GM12878 (cell line): Measurements from ENCODE around the gene EXD3. TPM values are rescaled to one million over a fixed set of nuclear protein-coding genes. Genes with fewer than 3 reads are reported as not detected.

Experiments used
- ATAC-seq: fragments of 200-7000 bp; cut with Tn5 transposase; 3 replicates; pipeline ENCODE4 v1.9.1; 2020; ENCODE audit warnings: mild to moderate bottlenecking, moderate library complexity
- BruUV-seq: library from RNA; stranded (reverse); fragments of 400-500 nt; replicated peaks from 2 replicates; lab custom pipeline; 2021; lab: Mats Ljungman, UMichigan
- CTCF ChIA-PET: fragments of 300-600 bp; sonication (Branson Sonifier 250); formaldehyde crosslinking; extraction: SDS; loops from one replicate; lab custom pipeline; 2021; ENCODE audit warnings: inconsistent platforms; lab: Yijun Ruan, JAX
- POLR2A ChIA-PET: fragments of 350-600 bp; formaldehyde crosslinking; extraction: SDS; loops from one replicate; lab custom pipeline; 2021; ENCODE audit warnings: inconsistent platforms; lab: Charles Lee
- RAD21 ChIA-PET: fragments of 300-600 bp; sonication (Branson Sonifier 250); formaldehyde crosslinking; loops from one replicate; lab custom pipeline; 2023; ENCODE audit warnings: antibody characterized with exemption; ENCODE audit not compliant: unreplicated experiment; lab: Charles Lee
- SMC1A ChIA-PET: fragments of 300-600 bp; sonication (Branson Sonifier 250); formaldehyde crosslinking; loops from one replicate; lab custom pipeline; 2023; ENCODE audit not compliant: unreplicated experiment, uncharacterized antibody; lab: Charles Lee
- DNase-seq: peaks from one replicate; pipeline ENCODE4 v3.0.0-alpha.2; 2011; ENCODE audit warnings: low read depth, low spot score
- FAIRE-seq: peaks from 3 replicates; lab custom pipeline; 2011; peaks lifted over from hg19 to GRCh38; lab: Jason Lieb, UNC
- H2AFZ ChIP-seq: 2 replicates; pipeline ENCODE4 v1.6.0; 2011; ENCODE audit warnings: low read depth, low read length, control low read depth; ENCODE audit not compliant: control insufficient read depth
- H3K27ac ChIP-seq: 2 replicates; pipeline ENCODE4 v1.5.1; 2011; ENCODE audit warnings: control low read depth; ENCODE audit not compliant: control insufficient read depth, insufficient read depth
- H3K27me3 ChIP-seq, 2 experiments: replicated peaks in 1 of 2; 2 replicates each; pipeline versions ENCODE4 v1.6.0 to v1.6.1; 2011; ENCODE audit warnings: low read length in 1 of 2; ENCODE audit not compliant: control insufficient read depth in 2 of 2, insufficient read depth in 2 of 2
- H3K36me3 ChIP-seq, 2 experiments: 2 replicates each; pipeline ENCODE4 v1.5.1; 2011; ENCODE audit warnings: low read length in 1 of 2; ENCODE audit not compliant: control insufficient read depth in 2 of 2, insufficient read depth in 2 of 2
- H3K4me1 ChIP-seq: 2 replicates; pipeline ENCODE4 v1.6.1; 2011; ENCODE audit warnings: mild to moderate bottlenecking, low read length, moderate library complexity, mixed read lengths; ENCODE audit not compliant: control insufficient read depth, insufficient read depth
- H3K4me2 ChIP-seq: 2 replicates; pipeline ENCODE4 v1.6.0; 2011; ENCODE audit warnings: control low read depth; ENCODE audit not compliant: control insufficient read depth, insufficient read depth
- H3K4me3 ChIP-seq: fragments of 200-600 bp; sonication (generic); 2 replicates; pipeline ENCODE4 v1.5.1; 2016
- H3K79me2 ChIP-seq: 2 replicates; pipeline ENCODE4 v1.6.0; 2011; ENCODE audit warnings: low read length; ENCODE audit not compliant: control insufficient read depth, insufficient read depth
- H3K9ac ChIP-seq: 2 replicates; pipeline ENCODE4 v1.8.0; 2011; ENCODE audit warnings: low read length, control low read depth, mixed read lengths; ENCODE audit not compliant: control insufficient read depth, insufficient read depth
- H3K9me3 ChIP-seq: replicated peaks from 3 replicates; pipeline ENCODE4 v1.5.1; 2011; ENCODE audit warnings: mild to moderate bottlenecking, low read length; ENCODE audit not compliant: control insufficient read depth, insufficient read depth
- H4K20me1 ChIP-seq: 2 replicates; pipeline ENCODE4 v1.6.0; 2011; ENCODE audit not compliant: control insufficient read depth, insufficient read depth
- EGR1 ChIP-seq, 2 experiments: IDR thresholded peaks; 1 replicate in 1 of 2; 2 replicates in 1 of 2; pipeline ENCODE4 v1.6.1; 2011 to 2012; ENCODE audit warnings: low read depth in 2 of 2, low read length in 2 of 2, borderline replicate concordance in 1 of 2, mild to moderate bottlenecking in 1 of 2, moderate library complexity in 1 of 2
- KLF5 ChIP-seq: fragments of 450-650 bp; IDR thresholded peaks from 2 replicates; pipeline ENCODE4 v1.6.1; 2014; ENCODE audit warnings: mild to moderate bottlenecking; ENCODE audit not compliant: partially characterized antibody
- LARP7 ChIP-seq: fragments of 450-650 bp; IDR thresholded peaks from 2 replicates; pipeline ENCODE4 v1.6.1; 2017; ENCODE audit warnings: mild to moderate bottlenecking
- PML ChIP-seq: IDR thresholded peaks from 2 replicates; pipeline ENCODE4 v1.6.1; 2012; ENCODE audit warnings: low read length, inconsistent platforms
- POLR2A ChIP-seq: IDR thresholded peaks from 2 replicates; pipeline ENCODE4 v1.6.1; 2011; ENCODE audit warnings: low read depth, mild to moderate bottlenecking, low read length
- RUNX3 ChIP-seq: IDR thresholded peaks from 2 replicates; pipeline ENCODE4 v1.6.1; 2012; ENCODE audit warnings: low read length, inconsistent platforms
- TCF7 ChIP-seq: IDR thresholded peaks from 2 replicates; pipeline ENCODE4 v1.6.1; 2014; ENCODE audit warnings: antibody characterized with exemption, borderline replicate concordance
- WGBS: methylation state at CpG from one replicate; pipeline ENCODE4 v1.1.6; 2016; ENCODE audit warnings: low lambda C conversion rate; ENCODE audit not compliant: insufficient replicate concordance, insufficient coverage; ENCODE audit errors: missing lambda C conversion rate; 5-methylcytosine and 5-hydroxymethylcytosine counted together
- in situ Hi-C: fragments of 300-500 bp; cut with MboI; formaldehyde crosslinking; loops from 9 replicates; pipeline ENCODE4 v1.14.3; 2018; ENCODE audit warnings: mixed read lengths
- intact Hi-C: fragments of 100-400 bp; cut with micrococcal nuclease; formaldehyde crosslinking; loops from one replicate; pipeline ENCODE4 v1.14.2; 2022; ENCODE audit not compliant: unreplicated experiment
- polyA plus RNA-seq, 11 experiments: library from polyadenylated mRNA; depleted of rRNA in 4 of 11; unstranded in 6 of 11; stranded (reverse) in 5 of 11; fragments of >200 nt; fragmentation: Nextera tagmentation in 4 of 11; fragmentation: Illumina TruSeq in 1 of 11; extraction: Ambion mirVana in 4 of 11; extraction: Trizol in 1 of 11; gene quantifications; 1 replicate in 1 of 11; 2 replicates in 10 of 11; pipeline versions ENCODE4 v1.2.1 to v1.2.3, GENCODE V29; 2011 to 2016; ENCODE audit warnings: inconsistent platforms in 2 of 11, missing spikeins in 2 of 11, low read depth in 1 of 11
- total RNA-seq, 4 experiments: library from RNA; depleted of rRNA in 3 of 4; stranded (reverse); fragments of >200 nt in 3 of 4; fragmentation: Illumina TruSeq in 1 of 4; extraction: Trizol in 1 of 4; gene quantifications; 2 replicates each; pipeline versions ENCODE4 v1.2.1 to v1.2.3, GENCODE V29; 2013 to 2021
- TF ChIP-seq, protein P1 (sequence below): fragments of 450-650 bp; IDR thresholded peaks from 2 replicates; pipeline ENCODE4 v1.6.1; 2018; ENCODE audit warnings: borderline replicate concordance, mild to moderate bottlenecking; ENCODE audit not compliant: partially characterized antibody

Gene EXD3
- total and polyA plus RNA-seq, 10 of the 15 experiments (the other 5 are each of a cell fraction or from before 2014, with no cell fraction given), result 0.21 to 7.1 (median 3.6) TPM

DNA sequence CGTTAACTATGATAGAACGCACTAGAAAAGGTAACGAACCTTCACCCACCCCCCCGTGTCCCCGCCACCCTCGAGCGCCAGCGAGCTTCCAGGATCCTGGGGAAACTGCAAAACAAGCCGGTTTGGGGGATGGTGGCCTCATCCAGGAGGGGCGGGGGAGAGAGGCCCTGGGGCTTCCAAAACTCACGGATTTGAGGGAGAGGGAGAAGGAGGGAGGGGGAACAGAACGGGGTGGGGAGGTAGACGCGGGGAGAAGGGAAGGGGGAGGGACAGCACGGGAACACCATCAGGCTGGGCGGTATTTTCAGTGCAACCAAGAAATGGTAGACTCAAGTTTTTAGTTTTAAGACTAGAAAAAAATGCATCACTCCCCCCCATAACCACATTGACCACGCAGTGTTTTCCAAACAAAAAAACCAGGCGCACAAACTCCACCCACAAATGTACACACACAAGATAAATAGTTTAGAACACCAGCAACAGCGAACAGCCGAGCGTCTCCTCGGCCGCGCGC lies 122.3 kb downstream of the EXD3 start:
- ChIA-PET POLR2A (interaction anchor here (0.7 to 2.2 kb wide), 2 partner anchors 16 to 671 kb away, joined by 3 to 19 read pairs; no protein-coding TSS in a partner anchor), CTCF (interaction anchor here (0.6 to 2.5 kb wide), 3 partner anchors 10 to 15 kb away, joined by 3 to 5 read pairs (median 5); no protein-coding TSS in a partner anchor), RAD21 (interaction anchor here (0.9 to 2.1 kb wide), 3 partner anchors 16 to 144 kb away, joined by 3 to 20 read pairs (median 6); partner anchors contain the start of gene TUBB4B), SMC1A (no interaction called here)
- DNase-seq (no peak), ATAC-seq (no peak), FAIRE-seq (no peak)
- peak; percentile 38 for TF ChIP-seq RUNX3
- TF ChIP-seq EGR1 (IDR thresholded peaks at IDR 0.05; ENCODE audit: borderline replicate concordance in 1 of 2, low read depth in 2 of 2, low read length in 2 of 2), result no peak
- no peak for TF ChIP-seq LARP7
- no peak for TF ChIP-seq PML
- 0 out of 2 replicates have a peak, but pooled peaks have one; percentile 4 for TF ChIP-seq POLR2A
- TF ChIP-seq, protein P1, sequence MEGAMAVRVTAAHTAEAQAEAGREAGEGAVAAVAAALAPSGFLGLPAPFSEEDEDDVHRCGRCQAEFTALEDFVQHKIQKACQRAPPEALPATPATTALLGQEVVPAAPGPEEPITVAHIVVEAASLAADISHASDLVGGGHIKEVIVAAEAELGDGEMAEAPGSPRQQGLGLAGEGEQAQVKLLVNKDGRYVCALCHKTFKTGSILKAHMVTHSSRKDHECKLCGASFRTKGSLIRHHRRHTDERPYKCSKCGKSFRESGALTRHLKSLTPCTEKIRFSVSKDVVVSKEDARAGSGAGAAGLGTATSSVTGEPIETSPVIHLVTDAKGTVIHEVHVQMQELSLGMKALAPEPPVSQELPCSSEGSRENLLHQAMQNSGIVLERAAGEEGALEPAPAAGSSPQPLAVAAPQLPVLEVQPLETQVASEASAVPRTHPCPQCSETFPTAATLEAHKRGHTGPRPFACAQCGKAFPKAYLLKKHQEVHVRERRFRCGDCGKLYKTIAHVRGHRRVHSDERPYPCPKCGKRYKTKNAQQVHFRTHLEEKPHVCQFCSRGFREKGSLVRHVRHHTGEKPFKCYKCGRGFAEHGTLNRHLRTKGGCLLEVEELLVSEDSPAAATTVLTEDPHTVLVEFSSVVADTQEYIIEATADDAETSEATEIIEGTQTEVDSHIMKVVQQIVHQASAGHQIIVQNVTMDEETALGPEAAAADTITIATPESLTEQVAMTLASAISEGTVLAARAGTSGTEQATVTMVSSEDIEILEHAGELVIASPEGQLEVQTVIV, result no peak
- no peak for TF ChIP-seq TCF7
- no peak for TF ChIP-seq KLF5
- peak overlapping the region; percentile 70 for H3K4me3 ChIP-seq
- H3K27ac ChIP-seq, result no peak overlapping the region
- peak overlapping the region; percentile 44; the same call in 1 of the 2 replicates for H2AFZ ChIP-seq
- peak overlapping the region; percentile 77 for H3K4me2 ChIP-seq
- intact Hi-C loops (loop anchor here (5.0 kb wide), 1 partner anchor 122 kb away; the partner anchor contains the start of genes EXD3 and NOXA1), in situ Hi-C loops (no loop called here)
- H3K9me3 ChIP-seq, result no peaks in the 10 kb centered on the region
- H4K20me1 ChIP-seq, result no peaks in the 10 kb centered on the region
- no peaks in the 10 kb centered on the region; the same call in 1 of the 2 replicates for H3K79me2 ChIP-seq
- H3K36me3 ChIP-seq, result no peaks in the 10 kb centered on the region
- no TSS peak for BruUV-seq
- no peaks in the 10 kb centered on the region; a peak in 1 of 4 replicates for H3K27me3 ChIP-seq
- WGBS, result 23% methylated on average over 20 of the region's 25 CpGs
- H3K4me1 ChIP-seq, result peaks cover 28% of the 10 kb centered on the region
- H3K9ac ChIP-seq, result peak overlapping the region; percentile 60
